Neural crest cell (in vitro differentiated cells): Measurements from ENCODE around the gene INPP5J. TPM values are rescaled to one million over a fixed set of nuclear protein-coding genes. Genes with fewer than 3 reads are reported as not detected.
"Not testable (repeated sequence)": the region's sequence is repeated elsewhere in the genome, so short reads cannot be mapped to it uniquely, and the experiment has no call there.

ENCODE experiments used
- DNase-seq: peaks from one replicate; pipeline ENCODE4 v3.0.0; 2021; ENCODE audit warnings: low read depth, mixed read lengths, low spot score
- H3K27ac Mint-ChIP-seq: one replicate; pipeline ENCODE4 v1.8.0; 2021; ENCODE audit warnings: mild to moderate bottlenecking, mixed read lengths; ENCODE audit not compliant: unreplicated experiment
- H3K27me3 Mint-ChIP-seq: 2 replicates; pipeline ENCODE4 v1.8.0; 2021; ENCODE audit warnings: low read depth, mild to moderate bottlenecking, mixed read lengths
- H3K36me3 Mint-ChIP-seq: 2 replicates; pipeline ENCODE4 v1.8.0; 2021; ENCODE audit warnings: low read depth, mild to moderate bottlenecking, mixed read lengths
- H3K4me1 Mint-ChIP-seq: 2 replicates; pipeline ENCODE4 v1.8.0; 2021; ENCODE audit warnings: mixed read lengths
- H3K4me3 Mint-ChIP-seq: one replicate; pipeline ENCODE4 v1.8.0; 2021; ENCODE audit warnings: mild to moderate bottlenecking, mixed read lengths
- H3K9me3 Mint-ChIP-seq: 2 replicates; pipeline ENCODE4 v1.8.0; 2021; ENCODE audit warnings: mixed read lengths
- long read RNA-seq: library from polyadenylated mRNA; unstranded; transcript quantifications from one replicate; pipeline ENCODE4 v2.0.0, GENCODE V29; 2020
- total RNA-seq: library from RNA; stranded (reverse); gene quantifications from 2 replicates; pipeline ENCODE4 v1.2.1, GENCODE V29; 2021
- TF ChIP-seq, protein P1 (sequence below): fragments of 200-600 bp; sonication (generic); conservative IDR thresholded peaks from 2 replicates; pipeline ENCODE4 v1.5.0; 2021; ENCODE audit warnings: antibody characterized with exemption, mild to moderate bottlenecking

INPP5J gene, protein sequence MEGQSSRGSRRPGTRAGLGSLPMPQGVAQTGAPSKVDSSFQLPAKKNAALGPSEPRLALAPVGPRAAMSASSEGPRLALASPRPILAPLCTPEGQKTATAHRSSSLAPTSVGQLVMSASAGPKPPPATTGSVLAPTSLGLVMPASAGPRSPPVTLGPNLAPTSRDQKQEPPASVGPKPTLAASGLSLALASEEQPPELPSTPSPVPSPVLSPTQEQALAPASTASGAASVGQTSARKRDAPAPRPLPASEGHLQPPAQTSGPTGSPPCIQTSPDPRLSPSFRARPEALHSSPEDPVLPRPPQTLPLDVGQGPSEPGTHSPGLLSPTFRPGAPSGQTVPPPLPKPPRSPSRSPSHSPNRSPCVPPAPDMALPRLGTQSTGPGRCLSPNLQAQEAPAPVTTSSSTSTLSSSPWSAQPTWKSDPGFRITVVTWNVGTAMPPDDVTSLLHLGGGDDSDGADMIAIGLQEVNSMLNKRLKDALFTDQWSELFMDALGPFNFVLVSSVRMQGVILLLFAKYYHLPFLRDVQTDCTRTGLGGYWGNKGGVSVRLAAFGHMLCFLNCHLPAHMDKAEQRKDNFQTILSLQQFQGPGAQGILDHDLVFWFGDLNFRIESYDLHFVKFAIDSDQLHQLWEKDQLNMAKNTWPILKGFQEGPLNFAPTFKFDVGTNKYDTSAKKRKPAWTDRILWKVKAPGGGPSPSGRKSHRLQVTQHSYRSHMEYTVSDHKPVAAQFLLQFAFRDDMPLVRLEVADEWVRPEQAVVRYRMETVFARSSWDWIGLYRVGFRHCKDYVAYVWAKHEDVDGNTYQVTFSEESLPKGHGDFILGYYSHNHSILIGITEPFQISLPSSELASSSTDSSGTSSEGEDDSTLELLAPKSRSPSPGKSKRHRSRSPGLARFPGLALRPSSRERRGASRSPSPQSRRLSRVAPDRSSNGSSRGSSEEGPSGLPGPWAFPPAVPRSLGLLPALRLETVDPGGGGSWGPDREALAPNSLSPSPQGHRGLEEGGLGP
- 4.5 and 4.7 TPM in 2 replicates for total RNA-seq
- long read RNA-seq, result 0 reads

DNA sequence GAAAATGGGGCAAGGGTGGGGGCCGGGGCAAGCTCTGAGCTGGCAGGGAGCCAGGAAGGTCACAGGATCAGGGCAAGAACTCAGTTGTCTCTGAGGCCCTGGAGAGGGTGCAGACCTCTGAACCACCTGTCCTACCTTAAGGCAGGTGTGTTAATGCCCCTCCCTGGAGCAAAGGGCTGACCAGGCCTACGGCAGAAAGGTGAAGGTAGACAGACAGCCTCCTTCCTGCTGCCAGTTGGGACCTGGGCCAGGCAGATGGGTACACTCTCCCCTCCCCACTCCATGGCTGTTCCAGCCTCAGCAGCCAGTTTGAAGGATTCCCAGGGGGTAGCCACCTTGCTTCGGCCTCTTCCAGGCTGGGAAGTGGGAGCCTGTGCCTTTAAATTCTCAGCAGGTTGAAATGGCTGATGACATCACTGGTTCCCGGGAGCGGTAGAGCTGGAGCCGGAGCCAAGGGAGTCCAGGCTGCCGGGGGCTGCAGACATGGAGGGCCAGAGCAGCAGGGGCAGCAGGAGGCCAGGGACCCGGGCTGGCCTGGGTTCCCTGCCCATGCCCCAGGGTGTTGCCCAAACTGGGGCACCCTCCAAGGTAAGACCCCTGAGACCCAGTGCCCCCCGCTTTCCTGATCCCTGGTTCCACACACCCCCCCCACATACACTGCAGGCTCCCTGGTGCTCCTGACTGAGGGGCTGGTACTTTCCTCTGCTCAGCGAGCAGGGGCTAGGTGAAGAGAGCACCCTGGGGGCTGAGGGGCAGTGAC lies at the start of gene INPP5J:
TSS of gene INPP5J (plus strand) at position 435 of the 760 bp plus-strand sequence. CDS start at position 484, 49 bp downstream.
- H3K27me3 Mint-ChIP-seq, result no peaks in the 10 kb centered on the region
- H3K9me3 Mint-ChIP-seq, result no peaks in the 10 kb centered on the region
- DNase-seq, result peak; percentile 41
- TF ChIP-seq, protein P1, sequence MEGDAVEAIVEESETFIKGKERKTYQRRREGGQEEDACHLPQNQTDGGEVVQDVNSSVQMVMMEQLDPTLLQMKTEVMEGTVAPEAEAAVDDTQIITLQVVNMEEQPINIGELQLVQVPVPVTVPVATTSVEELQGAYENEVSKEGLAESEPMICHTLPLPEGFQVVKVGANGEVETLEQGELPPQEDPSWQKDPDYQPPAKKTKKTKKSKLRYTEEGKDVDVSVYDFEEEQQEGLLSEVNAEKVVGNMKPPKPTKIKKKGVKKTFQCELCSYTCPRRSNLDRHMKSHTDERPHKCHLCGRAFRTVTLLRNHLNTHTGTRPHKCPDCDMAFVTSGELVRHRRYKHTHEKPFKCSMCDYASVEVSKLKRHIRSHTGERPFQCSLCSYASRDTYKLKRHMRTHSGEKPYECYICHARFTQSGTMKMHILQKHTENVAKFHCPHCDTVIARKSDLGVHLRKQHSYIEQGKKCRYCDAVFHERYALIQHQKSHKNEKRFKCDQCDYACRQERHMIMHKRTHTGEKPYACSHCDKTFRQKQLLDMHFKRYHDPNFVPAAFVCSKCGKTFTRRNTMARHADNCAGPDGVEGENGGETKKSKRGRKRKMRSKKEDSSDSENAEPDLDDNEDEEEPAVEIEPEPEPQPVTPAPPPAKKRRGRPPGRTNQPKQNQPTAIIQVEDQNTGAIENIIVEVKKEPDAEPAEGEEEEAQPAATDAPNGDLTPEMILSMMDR, result no peak
- peaks cover 11% of the 10 kb centered on the region for H3K4me1 Mint-ChIP-seq
- peak within 1 kb of the TSS; percentile 60 for H3K27ac Mint-ChIP-seq
- H3K4me3 Mint-ChIP-seq, result peak within 1 kb of the TSS; percentile 57
- no peaks in the 10 kb centered on the region for H3K36me3 Mint-ChIP-seq

DNA sequence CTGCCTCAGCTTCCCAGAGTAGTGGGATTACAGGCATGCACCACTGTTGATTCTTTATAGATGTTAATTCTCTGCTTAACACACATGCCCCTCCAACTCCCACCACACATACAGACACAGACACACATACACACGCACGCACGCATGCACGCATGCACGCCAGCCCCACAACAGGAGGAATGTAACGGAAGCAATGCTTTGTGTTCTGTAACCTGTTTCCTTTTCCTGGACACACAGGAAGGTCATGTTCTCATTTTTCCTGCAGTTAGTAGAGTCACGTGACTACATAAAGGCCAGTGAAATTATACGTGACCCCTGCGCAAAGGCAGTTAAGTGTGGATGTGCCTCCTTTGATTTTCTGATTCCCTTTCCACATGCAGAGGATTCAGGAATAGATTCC lies 49.6 kb upstream of the INPP5J start:
- H3K27me3 Mint-ChIP-seq, H3K9me3 Mint-ChIP-seq, H3K36me3 Mint-ChIP-seq, DNase-seq, H3K4me1 Mint-ChIP-seq, H3K4me3 Mint-ChIP-seq: not testable (repeated sequence)
- H3K27ac Mint-ChIP-seq, result peak overlapping the region; percentile 16

DNA sequence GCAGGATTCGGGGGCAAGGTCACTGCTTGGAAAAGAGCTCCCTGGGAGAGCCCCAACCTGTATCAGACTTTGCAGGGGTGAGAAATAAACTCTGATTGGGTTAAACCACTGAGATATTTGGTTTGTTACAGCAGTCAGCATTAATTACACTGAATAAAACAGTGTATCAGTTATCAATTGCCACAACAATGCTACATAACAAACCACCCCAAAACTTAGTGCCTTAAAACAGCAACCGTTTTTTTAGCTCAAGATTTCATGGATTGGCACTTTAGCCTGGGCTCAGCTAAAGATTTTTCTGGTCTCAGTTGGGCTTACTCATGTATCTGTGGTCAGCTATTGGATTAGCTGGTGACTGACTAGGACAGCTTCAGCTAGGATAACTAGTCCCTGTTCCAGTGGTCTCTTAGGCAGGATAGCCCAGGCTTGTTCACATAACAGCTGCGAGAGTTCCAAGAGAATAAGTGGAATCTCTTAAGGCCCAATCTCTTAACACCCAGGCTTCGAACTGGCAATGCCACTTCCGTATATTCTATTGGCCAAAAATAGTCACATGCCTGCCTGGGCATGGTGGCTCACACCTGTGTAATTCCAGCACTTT lies 49.1 kb upstream of the INPP5J start:
- H3K4me3 Mint-ChIP-seq, H3K4me1 Mint-ChIP-seq, H3K27me3 Mint-ChIP-seq, H3K36me3 Mint-ChIP-seq, H3K27ac Mint-ChIP-seq, DNase-seq, H3K9me3 Mint-ChIP-seq: not testable (repeated sequence)

DNA sequence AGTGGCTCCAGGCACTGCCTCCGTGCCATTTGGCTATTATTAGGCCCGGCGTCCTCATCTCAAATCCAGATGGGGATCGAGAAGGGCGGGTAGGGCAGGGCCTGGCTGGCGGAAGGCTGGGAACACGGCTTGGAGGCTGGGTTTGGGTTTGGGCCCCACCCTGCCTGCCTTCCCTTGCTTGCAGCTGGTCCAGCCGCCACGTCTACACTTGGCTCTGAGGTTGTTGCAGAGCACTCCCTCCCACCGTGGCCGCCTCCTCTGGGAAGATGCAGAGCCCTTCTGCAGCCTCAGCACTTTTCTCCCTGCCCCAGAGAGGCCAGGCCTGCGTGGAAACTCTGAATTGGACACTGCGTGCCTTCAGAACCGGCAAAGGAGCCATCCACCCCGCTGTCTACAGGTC lies 46.8 kb upstream of the INPP5J start:
- Mint-ChIP-seq H3K27me3 (no peaks in the 10 kb centered on the region), H3K4me3 (no peak overlapping the region), H3K36me3 (no peaks in the 10 kb centered on the region), H3K4me1 (peaks cover 6% of the 10 kb centered on the region), H3K9me3 (no peaks in the 10 kb centered on the region), H3K27ac (no peak overlapping the region)
- DNase-seq, result no peak
- TF ChIP-seq, protein P1, result no peak

DNA sequence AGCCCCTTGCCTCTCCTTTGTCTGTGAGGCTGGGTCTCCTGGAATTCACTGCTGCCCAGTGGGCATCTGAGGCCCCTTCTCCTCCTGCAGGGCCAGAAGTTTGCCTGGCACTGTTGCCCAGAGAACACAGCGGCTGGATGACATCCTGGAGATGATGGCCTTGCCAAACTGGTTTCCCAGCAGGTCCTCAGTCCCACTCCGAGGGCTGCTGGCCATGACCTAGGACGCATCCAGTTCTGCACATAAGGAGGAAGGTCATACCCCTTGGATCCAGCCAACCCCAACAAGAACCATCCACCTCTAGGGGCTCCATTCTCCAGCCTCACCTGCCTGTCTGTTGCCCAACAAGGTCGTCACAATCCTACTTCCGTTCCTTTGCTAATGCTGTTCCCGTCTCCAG lies 45.1 kb upstream of the INPP5J start:
- TF ChIP-seq, protein P1, result no peak
- Mint-ChIP-seq H3K4me1 (peaks cover 21% of the 10 kb centered on the region), H3K36me3 (no peaks in the 10 kb centered on the region), H3K27ac (no peak overlapping the region), H3K9me3 (no peaks in the 10 kb centered on the region), H3K27me3 (no peaks in the 10 kb centered on the region), H3K4me3 (peak overlapping the region; percentile 47)
- DNase-seq, result no peak

DNA sequence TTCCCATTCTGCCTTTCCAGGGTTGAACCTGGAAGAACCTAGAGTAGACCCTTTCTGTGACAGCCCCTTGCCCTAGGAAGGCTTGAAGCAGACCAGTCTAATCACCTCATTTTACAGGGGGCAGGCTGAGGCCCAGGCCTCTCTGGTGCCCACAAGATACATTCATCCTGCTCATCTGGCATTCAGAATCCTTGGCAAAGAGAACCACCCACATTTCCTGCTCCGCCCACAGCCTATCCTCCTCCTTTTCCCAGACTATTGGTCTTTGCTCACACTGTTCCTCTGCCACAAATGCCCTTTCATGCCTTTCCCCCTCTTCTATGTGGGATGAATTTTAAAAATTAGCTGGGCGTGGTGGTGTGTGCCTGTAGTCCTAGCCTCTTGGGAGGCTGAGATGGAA lies 44.4 kb upstream of the INPP5J start:
- H3K27ac Mint-ChIP-seq, H3K27me3 Mint-ChIP-seq, H3K36me3 Mint-ChIP-seq, DNase-seq, H3K9me3 Mint-ChIP-seq: not testable (repeated sequence)
- H3K4me1 Mint-ChIP-seq, result peaks cover 25% of the 10 kb centered on the region
- H3K4me3 Mint-ChIP-seq, result peak overlapping the region; percentile 42
